DND-41 (cell line): Measurements from ENCODE around the gene POMT2.

Source experiments
- EZH2 ChIP-seq: IDR thresholded peaks from 3 replicates; pipeline ENCODE4 v1.6.1; 2012; ENCODE audit warnings: borderline replicate concordance, low read depth, mild to moderate bottlenecking, moderate library complexity, low read length, inconsistent platforms; ENCODE audit not compliant: severe bottlenecking
- TF ChIP-seq, protein P1 (sequence below): IDR thresholded peaks from 2 replicates; pipeline ENCODE4 v1.5.1; 2012; ENCODE audit warnings: borderline replicate concordance, low read length, moderate library complexity, mild to moderate bottlenecking; ENCODE audit not compliant: poor library complexity, severe bottlenecking; ENCODE audit errors: extremely low read depth

DNA sequence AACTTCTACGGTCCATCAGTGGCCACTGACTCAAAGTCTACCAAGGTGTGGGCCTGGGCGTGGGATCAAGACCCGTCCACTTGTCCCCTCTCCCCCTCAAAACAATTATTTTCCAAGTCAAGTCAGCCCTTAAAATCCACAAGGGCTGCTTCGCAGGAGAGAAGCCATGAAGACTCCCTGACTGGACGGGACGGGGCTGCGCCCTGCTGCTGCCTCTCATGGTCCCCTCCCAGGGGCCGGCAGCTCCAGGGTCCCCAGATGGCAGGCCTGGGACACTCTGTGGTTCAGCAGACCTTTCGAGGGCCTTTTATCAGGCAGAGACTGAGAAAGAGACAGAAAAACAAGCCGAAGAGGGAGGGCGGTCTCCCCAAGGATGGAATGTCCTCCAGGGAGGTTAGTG is 60.5 kb downstream of the POMT2 start:
- TF ChIP-seq, protein P1, sequence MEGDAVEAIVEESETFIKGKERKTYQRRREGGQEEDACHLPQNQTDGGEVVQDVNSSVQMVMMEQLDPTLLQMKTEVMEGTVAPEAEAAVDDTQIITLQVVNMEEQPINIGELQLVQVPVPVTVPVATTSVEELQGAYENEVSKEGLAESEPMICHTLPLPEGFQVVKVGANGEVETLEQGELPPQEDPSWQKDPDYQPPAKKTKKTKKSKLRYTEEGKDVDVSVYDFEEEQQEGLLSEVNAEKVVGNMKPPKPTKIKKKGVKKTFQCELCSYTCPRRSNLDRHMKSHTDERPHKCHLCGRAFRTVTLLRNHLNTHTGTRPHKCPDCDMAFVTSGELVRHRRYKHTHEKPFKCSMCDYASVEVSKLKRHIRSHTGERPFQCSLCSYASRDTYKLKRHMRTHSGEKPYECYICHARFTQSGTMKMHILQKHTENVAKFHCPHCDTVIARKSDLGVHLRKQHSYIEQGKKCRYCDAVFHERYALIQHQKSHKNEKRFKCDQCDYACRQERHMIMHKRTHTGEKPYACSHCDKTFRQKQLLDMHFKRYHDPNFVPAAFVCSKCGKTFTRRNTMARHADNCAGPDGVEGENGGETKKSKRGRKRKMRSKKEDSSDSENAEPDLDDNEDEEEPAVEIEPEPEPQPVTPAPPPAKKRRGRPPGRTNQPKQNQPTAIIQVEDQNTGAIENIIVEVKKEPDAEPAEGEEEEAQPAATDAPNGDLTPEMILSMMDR: no peak
- no peak for TF ChIP-seq EZH2
